Measurements from ENCODE around the gene DEDD2. TPM values are rescaled to one million over a fixed set of nuclear protein-coding genes. Genes with fewer than 3 reads are reported as not detected.

DEDD2 gene
- total RNA-seq, 2 experiments from 2014 or later, result 21.7 to 22.5 TPM

DNA sequence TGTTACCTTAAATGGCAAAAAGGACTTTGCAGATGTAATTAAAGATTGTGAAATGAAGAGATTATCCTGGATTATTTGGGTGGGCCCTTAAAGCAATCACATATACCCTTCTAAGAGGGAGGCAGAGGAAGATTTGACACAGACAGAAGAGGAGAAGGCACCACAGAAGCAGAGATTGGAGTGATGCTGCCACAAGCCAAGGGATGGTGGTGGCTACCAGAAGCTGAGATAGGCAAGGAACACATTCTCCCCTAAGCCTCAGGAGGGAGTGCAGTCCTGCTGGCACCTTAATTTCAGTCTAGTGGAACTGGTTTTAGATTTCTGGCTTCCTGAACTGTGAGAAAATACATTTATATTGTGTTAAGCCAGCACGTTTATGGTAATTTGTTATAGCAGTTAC lies 24.2 kb downstream of the DEDD2 start:
- ChIA-PET POLR2A (no interaction called here), CTCF (no interaction called here)
- intact Hi-C loops (cut with micrococcal nuclease), result no loop called here
- no peak overlapping the region for H3K27ac Mint-ChIP-seq
- H3K4me1 Mint-ChIP-seq (ENCODE audit: low read depth), result peaks cover 42% of the 10 kb centered on the region
- no peak overlapping the region for H3K4me3 Mint-ChIP-seq
- ATAC-seq, result no peak
- no peak for DNase-seq
- H3K9me3 Mint-ChIP-seq, result peaks cover 1% of the 10 kb centered on the region
- H3K27me3 Mint-ChIP-seq, result no peaks in the 10 kb centered on the region
- peaks cover 20% of the 10 kb centered on the region for H3K36me3 Mint-ChIP-seq (ENCODE audit: low read depth)
- TF ChIP-seq, protein P1, sequence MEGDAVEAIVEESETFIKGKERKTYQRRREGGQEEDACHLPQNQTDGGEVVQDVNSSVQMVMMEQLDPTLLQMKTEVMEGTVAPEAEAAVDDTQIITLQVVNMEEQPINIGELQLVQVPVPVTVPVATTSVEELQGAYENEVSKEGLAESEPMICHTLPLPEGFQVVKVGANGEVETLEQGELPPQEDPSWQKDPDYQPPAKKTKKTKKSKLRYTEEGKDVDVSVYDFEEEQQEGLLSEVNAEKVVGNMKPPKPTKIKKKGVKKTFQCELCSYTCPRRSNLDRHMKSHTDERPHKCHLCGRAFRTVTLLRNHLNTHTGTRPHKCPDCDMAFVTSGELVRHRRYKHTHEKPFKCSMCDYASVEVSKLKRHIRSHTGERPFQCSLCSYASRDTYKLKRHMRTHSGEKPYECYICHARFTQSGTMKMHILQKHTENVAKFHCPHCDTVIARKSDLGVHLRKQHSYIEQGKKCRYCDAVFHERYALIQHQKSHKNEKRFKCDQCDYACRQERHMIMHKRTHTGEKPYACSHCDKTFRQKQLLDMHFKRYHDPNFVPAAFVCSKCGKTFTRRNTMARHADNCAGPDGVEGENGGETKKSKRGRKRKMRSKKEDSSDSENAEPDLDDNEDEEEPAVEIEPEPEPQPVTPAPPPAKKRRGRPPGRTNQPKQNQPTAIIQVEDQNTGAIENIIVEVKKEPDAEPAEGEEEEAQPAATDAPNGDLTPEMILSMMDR (IDR thresholded peaks at IDR 0.05), result no peak

DNA sequence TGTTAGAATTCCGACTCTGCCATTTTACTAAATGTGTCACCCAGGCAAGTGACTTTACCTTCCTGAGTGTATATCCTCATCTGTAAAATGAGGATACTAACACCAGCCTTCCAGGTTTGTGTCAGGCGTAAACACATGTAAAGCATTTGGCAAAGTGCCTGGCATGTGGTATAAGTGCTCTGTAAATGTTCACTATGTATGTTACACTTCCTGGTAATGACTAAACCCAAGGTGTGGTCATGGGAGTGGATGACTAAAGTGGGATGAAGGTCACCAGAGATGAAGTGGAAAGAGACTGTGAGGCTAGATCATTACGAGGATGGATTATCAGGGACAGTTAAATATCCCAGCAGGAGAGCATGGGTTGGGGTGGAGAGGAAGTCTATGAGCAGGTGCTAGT lies 25.6 kb downstream of the DEDD2 start:
- POLR2A ChIA-PET, result interaction anchor here (1.2 kb wide), 1 partner anchor 16 kb away, joined by 3 read pairs; no protein-coding TSS in a partner anchor
- CTCF ChIA-PET, result interaction anchor here (1.0 to 1.1 kb wide), 2 partner anchors 64 to 83 kb away, joined by 3 to 5 read pairs; no protein-coding TSS in a partner anchor
- TF ChIP-seq, protein P1 (IDR thresholded peaks at IDR 0.05), result no peak
- peaks cover 1% of the 10 kb centered on the region for H3K9me3 Mint-ChIP-seq
- no peaks in the 10 kb centered on the region for H3K27me3 Mint-ChIP-seq
- DNase-seq, result peak; percentile 75
- H3K4me3 Mint-ChIP-seq, result no peak overlapping the region
- intact Hi-C loops (cut with micrococcal nuclease), result no loop called here
- H3K36me3 Mint-ChIP-seq (ENCODE audit: low read depth), result peaks cover 11% of the 10 kb centered on the region
- peak overlapping the region; percentile 2 for H3K27ac Mint-ChIP-seq
- peak; percentile 80 for ATAC-seq
- H3K4me1 Mint-ChIP-seq (ENCODE audit: low read depth), result peaks cover 32% of the 10 kb centered on the region

DNA sequence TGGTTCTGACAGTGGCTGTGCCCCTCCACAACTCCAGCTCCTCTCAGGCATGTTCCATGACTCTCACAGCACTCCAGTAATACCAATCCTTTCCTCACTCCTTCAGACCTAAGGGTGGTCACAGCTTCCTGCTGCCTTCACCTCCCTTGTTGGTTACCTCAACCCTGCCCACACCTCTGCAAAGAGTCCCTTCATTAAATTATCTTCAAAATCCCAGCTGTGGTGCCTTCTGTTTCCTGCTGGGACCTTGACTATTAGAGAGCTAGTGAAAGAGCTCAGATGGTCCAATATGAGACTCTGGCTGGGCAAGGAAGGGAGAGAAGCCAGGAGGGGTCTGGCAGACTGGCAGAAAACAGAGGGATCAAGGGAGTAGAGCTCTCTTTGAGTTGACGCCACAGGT lies 26.1 kb downstream of the DEDD2 start:
- Mint-ChIP-seq H3K4me1 (ENCODE audit: low read depth) (peaks cover 27% of the 10 kb centered on the region), H3K27ac (peak overlapping the region; percentile 26), H3K36me3 (ENCODE audit: low read depth) (peaks cover 8% of the 10 kb centered on the region), H3K4me3 (no peak overlapping the region), H3K9me3 (peaks cover 1% of the 10 kb centered on the region), H3K27me3 (no peaks in the 10 kb centered on the region)
- no peak for DNase-seq
- TF ChIP-seq, protein P1 (IDR thresholded peaks at IDR 0.05), result no peak
- CTCF ChIA-PET, result interaction anchor here (0.7 to 1.1 kb wide), 4 partner anchors 9 to 82 kb away, joined by 3 to 5 read pairs (median 3); no protein-coding TSS in a partner anchor
- POLR2A ChIA-PET, result interaction anchor here (1.2 kb wide), 1 partner anchor 16 kb away, joined by 3 read pairs; no protein-coding TSS in a partner anchor
- peak; percentile 31 for ATAC-seq
- intact Hi-C loops (cut with micrococcal nuclease), result no loop called here

DNA sequence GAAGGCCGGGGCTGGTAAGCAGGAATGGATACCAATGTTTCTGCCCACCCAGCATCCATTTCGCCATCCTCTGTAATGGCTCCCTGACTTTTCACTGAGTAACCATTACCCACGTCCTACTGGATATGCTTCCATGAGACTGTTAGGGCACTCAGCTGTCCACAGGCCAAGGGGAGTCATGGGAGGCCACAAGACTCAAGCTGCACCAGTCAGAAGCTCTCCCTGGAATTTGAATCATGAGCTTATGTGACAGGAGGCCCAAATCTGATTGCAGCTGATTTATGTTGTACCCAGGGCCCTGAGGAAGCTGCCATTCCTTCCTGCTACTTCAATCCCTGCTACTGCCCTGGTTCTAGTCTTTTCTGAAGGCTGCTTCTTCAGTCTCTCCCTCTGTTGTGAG lies 28.3 kb downstream of the DEDD2 start:
- H3K9me3 Mint-ChIP-seq, result peaks cover 1% of the 10 kb centered on the region
- no peak overlapping the region for H3K4me3 Mint-ChIP-seq
- intact Hi-C loops (cut with micrococcal nuclease), result no loop called here
- POLR2A ChIA-PET, result no interaction called here
- peaks cover 2% of the 10 kb centered on the region for H3K36me3 Mint-ChIP-seq (ENCODE audit: low read depth)
- CTCF ChIA-PET, result interaction anchor here (1.2 to 4.2 kb wide), 4 partner anchors 10 to 81 kb away, joined by 4 to 19 read pairs (median 7); partner anchors contain the start of gene POU2F2
- H3K27ac Mint-ChIP-seq, result no peak overlapping the region
- DNase-seq (no peak), ATAC-seq (no peak)
- TF ChIP-seq, protein P1 (IDR thresholded peaks at IDR 0.05), result no peak
- H3K4me1 Mint-ChIP-seq (ENCODE audit: low read depth), result peaks cover 33% of the 10 kb centered on the region
- H3K27me3 Mint-ChIP-seq, result no peaks in the 10 kb centered on the region

DNA sequence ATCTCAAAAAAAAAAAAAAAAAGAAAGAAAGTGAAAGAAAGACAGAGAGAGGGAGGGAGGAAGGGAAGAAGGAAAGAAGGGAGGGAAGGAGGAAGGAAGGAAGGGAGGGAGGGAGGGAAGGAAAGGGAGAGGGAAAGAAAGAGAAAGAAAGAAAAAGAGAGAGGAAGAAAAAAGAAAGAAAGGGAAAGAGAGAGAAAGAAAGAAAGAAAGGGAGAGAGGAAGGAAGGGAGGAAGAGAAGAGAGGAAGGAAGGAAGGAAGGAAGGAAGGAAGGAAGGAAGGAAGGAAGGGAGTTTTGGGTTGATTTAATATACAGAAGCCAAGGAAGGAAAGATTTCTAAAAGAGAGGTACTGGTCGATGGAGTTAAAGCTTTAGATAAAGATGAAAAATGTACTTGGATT lies 28.8 kb downstream of the DEDD2 start:
- Mint-ChIP-seq H3K27me3 (no peaks in the 10 kb centered on the region), H3K4me3 (no peak overlapping the region), H3K27ac (no peak overlapping the region), H3K9me3 (peaks cover 1% of the 10 kb centered on the region), H3K4me1 (ENCODE audit: low read depth) (peaks cover 32% of the 10 kb centered on the region), H3K36me3 (ENCODE audit: low read depth) (peaks cover 2% of the 10 kb centered on the region)
- TF ChIP-seq, protein P1 (IDR thresholded peaks at IDR 0.05), result no peak
- intact Hi-C loops (cut with micrococcal nuclease), result no loop called here
- ChIA-PET POLR2A (interaction anchor here (1.0 kb wide), 1 partner anchor 13 kb away, joined by 3 read pairs; no protein-coding TSS in a partner anchor), CTCF (interaction anchor here (1.2 to 4.2 kb wide), 4 partner anchors 11 to 80 kb away, joined by 4 to 19 read pairs (median 7); partner anchors contain the start of gene POU2F2)
- ATAC-seq, result no peak
- DNase-seq, result no peak

Data from activated CD8-positive, alpha-beta T cell treated with anti-CD3 and anti-CD28 coated beads for 36 hours (primary cell).